K562 (cell line): ENCODE data around the gene ODR4. TPM values are rescaled to one million over a fixed set of nuclear protein-coding genes. Genes with fewer than 3 reads are reported as not detected.

Experiments
- CREB3 ChIP-seq: fragments of 450-650 bp; conservative IDR thresholded peaks from 2 replicates; pipeline ENCODE4 v1.6.1; 2016; ENCODE audit warnings: missing genetic modification characterization, low read depth, mild to moderate bottlenecking, missing compliant biosample characterization, moderate library complexity
- CTCF ChIP-seq, 3 experiments: IDR thresholded peaks in 2 of 3; conservative IDR thresholded peaks in 1 of 3; 2 replicates each; pipeline ENCODE4 v1.5.1; 2011 to 2012; ENCODE audit warnings: low read length in 3 of 3, mild to moderate bottlenecking in 3 of 3, control low read depth in 2 of 3, improper control_type of control experiment in 1 of 3, inconsistent platforms in 1 of 3, low read depth in 1 of 3, mixed read lengths in 1 of 3, moderate library complexity in 1 of 3; ENCODE audit not compliant: insufficient read depth in 2 of 3
- GATAD2A ChIP-seq: fragments of 450-650 bp; IDR thresholded peaks from 2 replicates; pipeline ENCODE4 v1.6.1; 2017
- ID3 ChIP-seq, 2 experiments: fragments of 250-450 bp in 1 of 2; fragments of 450-650 bp in 1 of 2; sonication (Bioruptor Pico) in 1 of 2; IDR thresholded peaks; 2 replicates each; pipeline versions ENCODE4 v1.6.1 to v1.8.0; 2016 to 2021; ENCODE audit warnings: mild to moderate bottlenecking in 2 of 2, moderate library complexity in 2 of 2, missing compliant biosample characterization in 1 of 2, missing genetic modification characterization in 1 of 2
- NCOA1 ChIP-seq: fragments of 450-650 bp; IDR thresholded peaks from 2 replicates; pipeline ENCODE4 v1.6.1; 2016; ENCODE audit warnings: low read depth
- NFE2 ChIP-seq: IDR thresholded peaks from 2 replicates; pipeline ENCODE4 v1.6.1; 2014; ENCODE audit warnings: antibody characterized with exemption, low read depth
- NFYB ChIP-seq: IDR thresholded peaks from 2 replicates; pipeline ENCODE4 v1.6.1; 2011; ENCODE audit warnings: mild to moderate bottlenecking, moderate library complexity; ENCODE audit not compliant: insufficient read length; ENCODE audit errors: extremely low read depth
- NKRF ChIP-seq: fragments of 450-650 bp; IDR thresholded peaks from 2 replicates; pipeline ENCODE4 v1.6.1; 2016; ENCODE audit warnings: borderline replicate concordance
- PHF21A ChIP-seq: fragments of 450-650 bp; IDR thresholded peaks from 2 replicates; pipeline ENCODE4 v1.6.1; 2017; ENCODE audit warnings: low read depth, borderline replicate concordance
- SIX5 ChIP-seq, 2 experiments: IDR thresholded peaks; 2 replicates each; pipeline ENCODE4 v1.6.1; 2011; ENCODE audit warnings: low read length in 2 of 2, borderline replicate concordance in 1 of 2, low read depth in 1 of 2, mild to moderate bottlenecking in 1 of 2, moderate library complexity in 1 of 2; ENCODE audit not compliant: insufficient read depth in 1 of 2
- ZC3H11A ChIP-seq: IDR thresholded peaks from 2 replicates; pipeline ENCODE4 v1.6.1; 2012; ENCODE audit warnings: low read depth, low read length, improper control_type of control experiment
- ZNF609 ChIP-seq: sonication (generic); formaldehyde crosslinking; IDR thresholded peaks from 2 replicates; pipeline ENCODE4 v1.8.1; 2023; ENCODE audit warnings: missing genetic modification reagents, mild to moderate bottlenecking, borderline replicate concordance
- ZNF707 ChIP-seq: fragments of 250-450 bp; sonication (Bioruptor Pico); conservative IDR thresholded peaks from 2 replicates; pipeline ENCODE4 v1.8.0; 2022; ENCODE audit warnings: inconsistent platforms, mild to moderate bottlenecking, moderate library complexity
- ZNF785 ChIP-seq: fragments of 250-450 bp; sonication (Bioruptor Pico); IDR thresholded peaks from 2 replicates; pipeline ENCODE4 v1.4.0; 2020; ENCODE audit warnings: mild to moderate bottlenecking
- polyA plus RNA-seq, 8 experiments: library from polyadenylated mRNA; depleted of rRNA in 4 of 8; stranded (reverse) in 5 of 8; unstranded in 3 of 8; fragments of >200 nt; fragmentation: Nextera tagmentation in 2 of 8; fragmentation: Illumina TruSeq in 1 of 8; extraction: Ambion mirVana in 2 of 8; extraction: Trizol in 1 of 8; gene quantifications; 2 replicates each; pipeline versions ENCODE4 v1.2.1 to v1.2.3, GENCODE V29; 2011 to 2014; ENCODE audit warnings: inconsistent platforms in 1 of 8, missing spikeins in 1 of 8
- total RNA-seq, 7 experiments: library from RNA; depleted of rRNA in 6 of 7; stranded (reverse); fragments of >200 nt in 6 of 7; fragmentation: Illumina TruSeq in 2 of 7; extraction: Trizol in 2 of 7; gene quantifications; 2 replicates each; pipeline versions ENCODE4 v1.2.1 to v1.2.3, GENCODE V29; 2011 to 2021; ENCODE audit warnings: low replicate concordance in 1 of 7

ODR4 gene
- total and polyA plus RNA-seq, 9 of the 15 experiments (the other 6 are each of a cell fraction or from before 2014, with no cell fraction given) = 23.1 to 63.9 (median 44.1) TPM

GRCh38 chr1:186375152-186375928 is at the start of gene ODR4, which contains the start of gene TPR (continued):
- no peak for TF ChIP-seq ZNF609 (CRISPR knock-in tag)
- peak; percentile 68 to 81 for TF ChIP-seq SIX5 (IDR thresholded peaks at IDR 0.05; ENCODE audit: borderline replicate concordance in 1 of 2, insufficient read depth in 1 of 2, low read depth in 1 of 2, low read length in 2 of 2)
- no peak for TF ChIP-seq ZNF707 (CRISPR knock-in tag)
- TF ChIP-seq NFYB = no peak
- 0 out of 2 replicates have a peak, but pooled peaks have one; percentile 5 for TF ChIP-seq GATAD2A
- TF ChIP-seq NCOA1 = peak; percentile 72
- TF ChIP-seq ID3 (CRISPR knock-in tag; IDR thresholded peaks at IDR 0.05) = no peak
- TF ChIP-seq ID3 (tag; IDR thresholded peaks at IDR 0.05) = peak; percentile 95
- peak; percentile 96 to 100 (median 98) for TF ChIP-seq CTCF (IDR thresholded peaks at IDR 0.05 in 2 of 3, conservative IDR thresholded peaks at IDR 0.05 in 1 of 3; ENCODE audit: insufficient read depth in 2 of 3, low read depth in 1 of 3, low read length in 3 of 3)
- TF ChIP-seq NFE2 = 0 out of 2 replicates have a peak, but pooled peaks have one; percentile 3
- no peak for TF ChIP-seq ZNF785 (CRISPR knock-in tag)
- TF ChIP-seq NKRF = no peak; the same call in 1 of the 2 replicates
- TF ChIP-seq ZC3H11A = peak; percentile 95
- TF ChIP-seq PHF21A = peak; percentile 98
- TF ChIP-seq CREB3 (tag) = peak; percentile 64; the same call in 1 of the 2 replicates
